Spinal cord (tissue), 10 donors: ENCODE measurements around the gene NCK2. TPM values are rescaled to one million over a fixed set of nuclear protein-coding genes. Genes with fewer than 3 reads are reported as not detected.

ENCODE experiments used
- DNase-seq, 6 donors: peaks; one replicate each; pipeline versions ENCODE4 v3.0.0 to v3.0.0-alpha.2; 2013 to 2015; ENCODE audit warnings: low spot score in 6 of 6, low read depth in 4 of 6
- H3K27ac ChIP-seq: one replicate; pipeline ENCODE4 v1.5.1; 2013; ENCODE audit warnings: low read depth, low read length, control low read depth
- H3K27me3 ChIP-seq: one replicate; pipeline ENCODE4 v1.6.1; 2013; ENCODE audit warnings: low read length; ENCODE audit not compliant: control insufficient read depth, insufficient read depth
- H3K36me3 ChIP-seq: one replicate; pipeline ENCODE4 v1.6.1; 2013; ENCODE audit warnings: low read length; ENCODE audit not compliant: control insufficient read depth, insufficient read depth
- H3K4me1 ChIP-seq: one replicate; pipeline ENCODE4 v1.6.1; 2013; ENCODE audit warnings: low read length; ENCODE audit not compliant: control insufficient read depth, insufficient read depth
- H3K4me3 ChIP-seq: one replicate; pipeline ENCODE4 v1.5.1; 2013; ENCODE audit warnings: low read depth, low read length, control low read depth
- H3K9me3 ChIP-seq: one replicate; pipeline ENCODE4 v1.6.1; 2013; ENCODE audit warnings: low read length; ENCODE audit not compliant: control insufficient read depth, insufficient read depth
- WGBS: methylation state at CpG from one replicate; pipeline ENCODE4 v1.1.5; 2013; ENCODE audit warnings: missing lambda C conversion rate; ENCODE audit not compliant: insufficient coverage; 5-methylcytosine and 5-hydroxymethylcytosine counted together
- polyA plus RNA-seq, 2 donors: library from polyadenylated mRNA; unstranded; fragments of 120-200 nt; gene quantifications; one replicate each; pipeline ENCODE4 v1.2.1, GENCODE V29; 2013; ENCODE audit not compliant: insufficient read length in 2 of 2
- total RNA-seq, 2 donors: library from RNA; depleted of rRNA in 1 of 2; stranded (reverse); fragments of 120-200 nt in 1 of 2; fragments of >200 nt in 1 of 2; gene quantifications; one replicate each; pipeline versions ENCODE4 v1.2.3 to v1.2.4, GENCODE V29; 2013 to 2014
- donor health status: healthy.

The NCK2 gene
- total and polyA plus RNA-seq, 4 donors, result 22.7 to 62.5 (median 51.0) TPM

GRCh38 chr2:105778080-105778607 lies 33.4 kb downstream of the NCK2 start:
- Histone ChIP-seq H3K27me3 (no peaks in the 10 kb centered on the region), H3K36me3 (peaks cover 3% of the 10 kb centered on the region), H3K4me1 (peaks cover 29% of the 10 kb centered on the region), H3K27ac (no peak overlapping the region), H3K4me3 (no peak overlapping the region), H3K9me3 (no peaks in the 10 kb centered on the region)
- no peak for DNase-seq
- 85% methylated on average over 4 of the region's 6 CpGs for WGBS

- 80% methylated on average over 1 of the region's 5 CpGs for WGBS
- Histone ChIP-seq H3K27me3 (no peaks in the 10 kb centered on the region), H3K36me3 (peaks cover 6% of the 10 kb centered on the region), H3K4me3 (no peak overlapping the region), H3K9me3 (no peaks in the 10 kb centered on the region), H3K4me1 (peaks cover 33% of the 10 kb centered on the region), H3K27ac (no peak overlapping the region)
- no peak for DNase-seq
These were observed 34.7 kb downstream of the NCK2 start for GRCh38 chr2:105779394-105779793.

- 69% methylated on average over 3 of the region's 5 CpGs for WGBS
- Histone ChIP-seq H3K27ac (no peak overlapping the region), H3K4me1 (peaks cover 33% of the 10 kb centered on the region), H3K27me3 (no peaks in the 10 kb centered on the region), H3K36me3 (peaks cover 6% of the 10 kb centered on the region), H3K4me3 (no peak overlapping the region), H3K9me3 (no peaks in the 10 kb centered on the region)
- no peak for DNase-seq
These were observed 35.9 kb downstream of the NCK2 start for GRCh38 chr2:105780606-105781005.

- Histone ChIP-seq H3K27me3 (no peaks in the 10 kb centered on the region), H3K4me3 (no peak overlapping the region), H3K9me3 (no peaks in the 10 kb centered on the region), H3K36me3 (peaks cover 9% of the 10 kb centered on the region), H3K4me1 (peaks cover 30% of the 10 kb centered on the region), H3K27ac (no peak overlapping the region)
- 90% methylated on average over 10 of the region's 10 CpGs for WGBS
- no peak for DNase-seq
These were observed 36.7 kb downstream of the NCK2 start for GRCh38 chr2:105781274-105781978.

- H3K4me1 ChIP-seq, result peaks cover 30% of the 10 kb centered on the region
- H3K27me3 ChIP-seq, result no peaks in the 10 kb centered on the region
- no peak for DNase-seq
- H3K4me3 ChIP-seq, result no peak overlapping the region
- 100% methylated on average over 3 of the region's 6 CpGs for WGBS
- no peak overlapping the region for H3K27ac ChIP-seq
- H3K9me3 ChIP-seq, result no peaks in the 10 kb centered on the region
- H3K36me3 ChIP-seq, result peaks cover 13% of the 10 kb centered on the region
These were observed 37.4 kb downstream of the NCK2 start for GRCh38 chr2:105782123-105782522.

DNA sequence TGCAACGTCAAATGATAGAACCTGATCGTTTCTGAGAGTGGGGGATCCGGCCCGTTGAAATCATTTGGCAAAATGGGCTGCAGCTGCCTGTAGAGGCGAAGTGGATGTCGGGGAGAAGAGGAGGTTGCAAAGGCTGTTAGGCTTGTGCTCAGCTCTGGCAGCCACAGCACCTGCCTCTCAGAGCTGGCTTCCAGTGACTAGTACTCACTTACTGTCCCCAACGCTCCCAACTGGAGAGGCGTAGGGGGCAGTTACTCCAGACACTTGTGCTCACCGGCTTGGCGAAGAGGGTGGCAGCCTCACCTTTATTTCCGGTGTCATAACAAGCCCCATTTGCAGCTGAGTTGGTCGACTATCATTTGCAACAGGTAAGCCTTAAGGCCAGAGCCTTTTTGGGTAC lies 37.9 kb downstream of the NCK2 start:
- Histone ChIP-seq H3K27ac (no peak overlapping the region), H3K4me3 (no peak overlapping the region)
- WGBS, result 78% methylated on average over 12 of the region's 12 CpGs

DNA sequence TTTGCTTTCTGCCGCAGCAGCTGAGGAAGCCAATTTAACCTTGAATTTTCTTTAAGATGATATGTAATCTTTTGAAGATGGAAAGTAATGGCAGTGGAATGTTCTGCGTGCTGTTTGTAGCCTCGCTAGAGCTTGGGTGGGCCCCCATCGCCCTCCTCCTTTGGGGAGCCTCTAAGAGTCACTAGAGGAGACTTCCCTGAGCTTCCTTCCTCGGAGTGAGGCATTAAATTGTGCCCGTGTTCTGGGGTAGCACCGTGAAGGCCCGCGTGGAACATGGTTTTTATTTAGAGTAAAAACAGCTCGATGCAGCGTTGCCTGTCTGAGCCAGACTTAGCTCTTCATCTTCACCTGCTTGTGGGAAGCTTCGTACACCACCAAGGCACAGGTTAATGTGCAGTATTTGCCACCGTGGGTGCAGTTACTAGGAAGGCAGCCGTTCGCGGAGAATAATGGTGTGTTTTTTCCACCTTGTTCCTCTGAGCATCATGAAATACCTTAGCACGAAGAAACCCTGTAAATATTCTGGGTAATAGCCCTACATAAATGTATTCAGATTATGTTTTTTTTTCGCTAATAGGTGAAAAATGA lies 38.5 kb downstream of the NCK2 start:
- no peak overlapping the region for H3K4me3 ChIP-seq
- DNase-seq, result no peak
- peaks cover 13% of the 10 kb centered on the region for H3K36me3 ChIP-seq
- no peaks in the 10 kb centered on the region for H3K27me3 ChIP-seq
- peaks cover 20% of the 10 kb centered on the region for H3K4me1 ChIP-seq
- 61% methylated on average over 16 of the region's 18 CpGs for WGBS
- no peaks in the 10 kb centered on the region for H3K9me3 ChIP-seq
- no peak overlapping the region for H3K27ac ChIP-seq

More for the DNA sequence above, 37.9 kb downstream of the NCK2 start:
- H3K4me1 ChIP-seq, result peaks cover 26% of the 10 kb centered on the region
- H3K27me3 ChIP-seq, result no peaks in the 10 kb centered on the region
- DNase-seq, result no peak
- peaks cover 13% of the 10 kb centered on the region for H3K36me3 ChIP-seq
- no peaks in the 10 kb centered on the region for H3K9me3 ChIP-seq

GRCh38 chr2:105783972-105784371 lies 39.3 kb downstream of the NCK2 start:
- Histone ChIP-seq H3K27me3 (no peaks in the 10 kb centered on the region), H3K4me1 (peaks cover 21% of the 10 kb centered on the region), H3K36me3 (peaks cover 13% of the 10 kb centered on the region), H3K27ac (no peak overlapping the region), H3K9me3 (no peaks in the 10 kb centered on the region), H3K4me3 (no peak overlapping the region)
- 80% methylated on average over 5 of the region's 10 CpGs for WGBS
- DNase-seq, result no peak

- Histone ChIP-seq H3K27ac (no peak overlapping the region), H3K4me1 (peaks cover 27% of the 10 kb centered on the region), H3K36me3 (peaks cover 13% of the 10 kb centered on the region), H3K27me3 (no peaks in the 10 kb centered on the region), H3K4me3 (no peak overlapping the region), H3K9me3 (no peaks in the 10 kb centered on the region)
- WGBS, result 61% methylated on average over 3 of the region's 5 CpGs
- DNase-seq, result no peak
These were observed 39.9 kb downstream of the NCK2 start for GRCh38 chr2:105784589-105784988.
